GM12878 (cell line): ENCODE results near the gene PSMD1. TPM values are rescaled to one million over a fixed set of nuclear protein-coding genes. Genes with fewer than 3 reads are reported as not detected.
A peak's percentile ranks its signal among the peaks of the same experiment; 100 is the strongest.

Experiments
- ATF3 ChIP-seq: IDR thresholded peaks from 2 replicates; pipeline ENCODE4 v1.6.1; 2011; ENCODE audit warnings: low read depth, mild to moderate bottlenecking, low read length, moderate library complexity, borderline replicate concordance; ENCODE audit errors: extremely low read depth
- BHLHE40 ChIP-seq, 2 experiments: fragments of 450-650 bp in 1 of 2; IDR thresholded peaks; 2 replicates each; pipeline ENCODE4 v1.6.1; 2011 to 2017; ENCODE audit warnings: low read depth in 2 of 2, borderline replicate concordance in 1 of 2, improper control_type of control experiment in 1 of 2, low read length in 1 of 2, mild to moderate bottlenecking in 1 of 2
- DPF2 ChIP-seq: fragments of 450-650 bp; IDR thresholded peaks from 2 replicates; pipeline ENCODE4 v1.6.1; 2017; ENCODE audit warnings: mild to moderate bottlenecking
- EGR1 ChIP-seq, 2 experiments: IDR thresholded peaks; 1 replicate in 1 of 2; 2 replicates in 1 of 2; pipeline ENCODE4 v1.6.1; 2011 to 2012; ENCODE audit warnings: low read depth in 2 of 2, low read length in 2 of 2, borderline replicate concordance in 1 of 2, mild to moderate bottlenecking in 1 of 2, moderate library complexity in 1 of 2
- GABPA ChIP-seq: IDR thresholded peaks from 2 replicates; pipeline ENCODE4 v1.6.1; 2014; ENCODE audit warnings: antibody characterized with exemption, low read depth, mild to moderate bottlenecking, inconsistent platforms
- HDAC2 ChIP-seq: fragments of 200-600 bp; sonication (generic); IDR thresholded peaks from 2 replicates; pipeline ENCODE4 v1.6.1; 2017
- KLF5 ChIP-seq: fragments of 450-650 bp; IDR thresholded peaks from 2 replicates; pipeline ENCODE4 v1.6.1; 2014; ENCODE audit warnings: mild to moderate bottlenecking; ENCODE audit not compliant: partially characterized antibody
- MTA2 ChIP-seq: fragments of 450-650 bp; IDR thresholded peaks from 2 replicates; pipeline ENCODE4 v1.6.1; 2016; ENCODE audit warnings: low read depth, mild to moderate bottlenecking, moderate library complexity
- MTA3 ChIP-seq: IDR thresholded peaks from 2 replicates; pipeline ENCODE4 v1.6.1; 2012; ENCODE audit warnings: low read length, inconsistent platforms, borderline replicate concordance
- NR2C1 ChIP-seq: fragments of 450-650 bp; IDR thresholded peaks from 2 replicates; pipeline ENCODE4 v1.6.1; 2017; ENCODE audit warnings: antibody characterized with exemption, mild to moderate bottlenecking, moderate library complexity
- NR2F1 ChIP-seq: fragments of 450-650 bp; conservative IDR thresholded peaks from 2 replicates; pipeline ENCODE4 v1.6.1; 2017; ENCODE audit warnings: mild to moderate bottlenecking
- POU2F2 ChIP-seq: IDR thresholded peaks from 3 replicates; pipeline ENCODE4 v1.6.1; 2011; ENCODE audit warnings: low read depth, mild to moderate bottlenecking, low read length, borderline replicate concordance
- RFX5 ChIP-seq: IDR thresholded peaks from 2 replicates; pipeline ENCODE4 v1.6.1; 2011; ENCODE audit warnings: low read depth, low read length, improper control_type of control experiment
- RUNX3 ChIP-seq: IDR thresholded peaks from 2 replicates; pipeline ENCODE4 v1.6.1; 2012; ENCODE audit warnings: low read length, inconsistent platforms
- SMC3 ChIP-seq: IDR thresholded peaks from 2 replicates; pipeline ENCODE4 v1.6.1; 2011; ENCODE audit warnings: low read length, improper control_type of control experiment, borderline replicate concordance
- SPI1 ChIP-seq: IDR thresholded peaks from 2 replicates; pipeline ENCODE4 v1.6.1; 2011; ENCODE audit warnings: low read depth, mild to moderate bottlenecking, low read length, moderate library complexity, borderline replicate concordance; ENCODE audit not compliant: insufficient read depth
- SREBF2 ChIP-seq: IDR thresholded peaks from 2 replicates; pipeline ENCODE4 v1.6.1; 2012; ENCODE audit warnings: mild to moderate bottlenecking, low read length
- STAT3 ChIP-seq: IDR thresholded peaks from 2 replicates; pipeline ENCODE4 v1.6.1; 2011; ENCODE audit warnings: low read depth, low read length, improper control_type of control experiment
- SUPT20H ChIP-seq: IDR thresholded peaks from 2 replicates; pipeline ENCODE4 v1.6.1; 2011; ENCODE audit warnings: low read depth, mild to moderate bottlenecking, low read length, moderate library complexity, borderline replicate concordance; ENCODE audit not compliant: control insufficient read depth
- TCF3 ChIP-seq: IDR thresholded peaks from 2 replicates; pipeline ENCODE4 v1.6.1; 2012; ENCODE audit warnings: low read depth, mild to moderate bottlenecking, low read length, borderline replicate concordance; ENCODE audit not compliant: insufficient read depth
- ZNF622 ChIP-seq: fragments of 450-650 bp; IDR thresholded peaks from 2 replicates; pipeline ENCODE4 v1.6.1; 2017; ENCODE audit warnings: mild to moderate bottlenecking, inconsistent platforms
- polyA plus RNA-seq, 11 experiments: library from polyadenylated mRNA; depleted of rRNA in 4 of 11; unstranded in 6 of 11; stranded (reverse) in 5 of 11; fragments of >200 nt; fragmentation: Nextera tagmentation in 4 of 11; fragmentation: Illumina TruSeq in 1 of 11; extraction: Ambion mirVana in 4 of 11; extraction: Trizol in 1 of 11; gene quantifications; 1 replicate in 1 of 11; 2 replicates in 10 of 11; pipeline versions ENCODE4 v1.2.1 to v1.2.3, GENCODE V29; 2011 to 2016; ENCODE audit warnings: inconsistent platforms in 2 of 11, missing spikeins in 2 of 11, low read depth in 1 of 11
- total RNA-seq, 4 experiments: library from RNA; depleted of rRNA in 3 of 4; stranded (reverse); fragments of >200 nt in 3 of 4; fragmentation: Illumina TruSeq in 1 of 4; extraction: Trizol in 1 of 4; gene quantifications; 2 replicates each; pipeline versions ENCODE4 v1.2.1 to v1.2.3, GENCODE V29; 2013 to 2021
- TF ChIP-seq, protein P1 (sequence below): IDR thresholded peaks from 2 replicates; pipeline ENCODE4 v1.6.1; 2012; ENCODE audit warnings: low read length, inconsistent platforms
- TF ChIP-seq, protein P2 (sequence below): fragments of 450-650 bp; IDR thresholded peaks from 2 replicates; pipeline ENCODE4 v1.6.1; 2018; ENCODE audit warnings: mild to moderate bottlenecking, low read depth, moderate library complexity; ENCODE audit not compliant: partially characterized antibody
- TF ChIP-seq, protein P3 (sequence below): IDR thresholded peaks from 2 replicates; pipeline ENCODE4 v1.6.1; 2012; ENCODE audit warnings: low read depth, low read length, improper control_type of control experiment

PSMD1 gene
- total and polyA plus RNA-seq, 10 of the 15 experiments (the other 5 are each of a cell fraction or from before 2014, with no cell fraction given): 87.4 to 220 (median 139) TPM

GRCh38 chr2:231198291-231199173 is 141.9 kb downstream of the PSMD1 start, which contains the start of gene ARMC9 (continued):
- peak; percentile 53 for TF ChIP-seq KLF5
- TF ChIP-seq, protein P1, sequence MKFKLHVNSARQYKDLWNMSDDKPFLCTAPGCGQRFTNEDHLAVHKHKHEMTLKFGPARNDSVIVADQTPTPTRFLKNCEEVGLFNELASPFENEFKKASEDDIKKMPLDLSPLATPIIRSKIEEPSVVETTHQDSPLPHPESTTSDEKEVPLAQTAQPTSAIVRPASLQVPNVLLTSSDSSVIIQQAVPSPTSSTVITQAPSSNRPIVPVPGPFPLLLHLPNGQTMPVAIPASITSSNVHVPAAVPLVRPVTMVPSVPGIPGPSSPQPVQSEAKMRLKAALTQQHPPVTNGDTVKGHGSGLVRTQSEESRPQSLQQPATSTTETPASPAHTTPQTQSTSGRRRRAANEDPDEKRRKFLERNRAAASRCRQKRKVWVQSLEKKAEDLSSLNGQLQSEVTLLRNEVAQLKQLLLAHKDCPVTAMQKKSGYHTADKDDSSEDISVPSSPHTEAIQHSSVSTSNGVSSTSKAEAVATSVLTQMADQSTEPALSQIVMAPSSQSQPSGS: no peak
- 0 out of 2 replicates have a peak, but pooled peaks have one; percentile 36 for TF ChIP-seq MTA2
- peak; percentile 61; the same call in 1 of the 2 replicates for TF ChIP-seq SPI1
- TF ChIP-seq ATF3: peak; percentile 94
- TF ChIP-seq NR2F1: peak; percentile 78
- peak; percentile 84 for TF ChIP-seq DPF2
- TF ChIP-seq, protein P2, sequence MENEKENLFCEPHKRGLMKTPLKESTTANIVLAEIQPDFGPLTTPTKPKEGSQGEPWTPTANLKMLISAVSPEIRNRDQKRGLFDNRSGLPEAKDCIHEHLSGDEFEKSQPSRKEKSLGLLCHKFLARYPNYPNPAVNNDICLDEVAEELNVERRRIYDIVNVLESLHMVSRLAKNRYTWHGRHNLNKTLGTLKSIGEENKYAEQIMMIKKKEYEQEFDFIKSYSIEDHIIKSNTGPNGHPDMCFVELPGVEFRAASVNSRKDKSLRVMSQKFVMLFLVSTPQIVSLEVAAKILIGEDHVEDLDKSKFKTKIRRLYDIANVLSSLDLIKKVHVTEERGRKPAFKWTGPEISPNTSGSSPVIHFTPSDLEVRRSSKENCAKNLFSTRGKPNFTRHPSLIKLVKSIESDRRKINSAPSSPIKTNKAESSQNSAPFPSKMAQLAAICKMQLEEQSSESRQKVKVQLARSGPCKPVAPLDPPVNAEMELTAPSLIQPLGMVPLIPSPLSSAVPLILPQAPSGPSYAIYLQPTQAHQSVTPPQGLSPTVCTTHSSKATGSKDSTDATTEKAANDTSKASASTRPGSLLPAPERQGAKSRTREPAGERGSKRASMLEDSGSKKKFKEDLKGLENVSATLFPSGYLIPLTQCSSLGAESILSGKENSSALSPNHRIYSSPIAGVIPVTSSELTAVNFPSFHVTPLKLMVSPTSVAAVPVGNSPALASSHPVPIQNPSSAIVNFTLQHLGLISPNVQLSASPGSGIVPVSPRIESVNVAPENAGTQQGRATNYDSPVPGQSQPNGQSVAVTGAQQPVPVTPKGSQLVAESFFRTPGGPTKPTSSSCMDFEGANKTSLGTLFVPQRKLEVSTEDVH: no peak
- TF ChIP-seq, protein P3, sequence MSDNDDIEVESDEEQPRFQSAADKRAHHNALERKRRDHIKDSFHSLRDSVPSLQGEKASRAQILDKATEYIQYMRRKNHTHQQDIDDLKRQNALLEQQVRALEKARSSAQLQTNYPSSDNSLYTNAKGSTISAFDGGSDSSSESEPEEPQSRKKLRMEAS: peak; percentile 94
- TF ChIP-seq SMC3: no peak
- TF ChIP-seq ZNF622: no peak
- TF ChIP-seq SUPT20H: no peak
- peak; percentile 65 for TF ChIP-seq RUNX3
- TF ChIP-seq NR2C1: no peak; the same call in 1 of the 2 replicates
- peak; percentile 76; the same call in 2 of the 3 replicates for TF ChIP-seq POU2F2
- no peak for TF ChIP-seq SREBF2
- TF ChIP-seq RFX5: no peak
- no peak for TF ChIP-seq STAT3
- no peak for TF ChIP-seq HDAC2
- peak in 1 of 2 experiments; percentile 79; a peak in 2 of 3 replicates for TF ChIP-seq EGR1 (IDR thresholded peaks at IDR 0.05; ENCODE audit: borderline replicate concordance in 1 of 2, low read depth in 2 of 2, low read length in 2 of 2)
- peak; percentile 40; the same call in 1 of the 2 replicates for TF ChIP-seq GABPA
- TF ChIP-seq TCF3: no peak
- TF ChIP-seq MTA3: no peak
- TF ChIP-seq BHLHE40 (IDR thresholded peaks at IDR 0.05; ENCODE audit: borderline replicate concordance in 1 of 2, low read depth in 2 of 2, low read length in 1 of 2): peak in 1 of 2 experiments; percentile 71; a peak in 2 of 4 replicates
